ENCODE measurements around the gene GLO1.

- TF ChIP-seq CTCF (IDR thresholded peaks at IDR 0.05; ENCODE audit: insufficient read depth, low read length) (no peak), POLR2AphosphoS5 (IDR thresholded peaks at IDR 0.05; ENCODE audit: low read depth) (no peak)
These were observed 22.7 kb upstream of the GLO1 start for GRCh38 chr6:38725414-38726183.
